Measurements from ENCODE around the gene RELA. TPM values are rescaled to one million over a fixed set of nuclear protein-coding genes. Genes with fewer than 3 reads are reported as not detected.
"Not testable (repeated sequence)": the region's sequence is repeated elsewhere in the genome, so short reads cannot be mapped to it uniquely, and the experiment has no call there.

Gene RELA
- total RNA-seq, 2 experiments from 2014 or later = 69.6 to 71.6 TPM

- Mint-ChIP-seq H3K9me3 (no peaks in the 10 kb centered on the region), H3K4me1 (peaks cover 3% of the 10 kb centered on the region), H3K4me3 (no peak overlapping the region), H3K27ac (no peak overlapping the region), H3K36me3 (no peaks in the 10 kb centered on the region), H3K27me3 (no peaks in the 10 kb centered on the region)
- DNase-seq = no peak
These were observed 29.7 kb upstream of the RELA start for GRCh38 chr11:65692367-65692766.

GRCh38 chr11:65691847-65692246 is 29.1 kb upstream of the RELA start:
- not testable (repeated sequence) for H3K4me1 Mint-ChIP-seq

GRCh38 chr11:65685981-65686380 is 23.3 kb upstream of the RELA start:
- Mint-ChIP-seq H3K4me3 (no peak overlapping the region), H3K27me3 (no peaks in the 10 kb centered on the region), H3K27ac (no peak overlapping the region)

More at GRCh38 chr11:65691847-65692246, 29.1 kb upstream of the RELA start:
- not testable (repeated sequence) for H3K27me3 Mint-ChIP-seq, H3K4me3 Mint-ChIP-seq, H3K9me3 Mint-ChIP-seq, DNase-seq, H3K27ac Mint-ChIP-seq, H3K36me3 Mint-ChIP-seq

GRCh38 chr11:65683480-65683879 is 20.8 kb upstream of the RELA start:
- H3K27me3 Mint-ChIP-seq, H3K4me1 Mint-ChIP-seq, H3K4me3 Mint-ChIP-seq, H3K36me3 Mint-ChIP-seq, H3K9me3 Mint-ChIP-seq, DNase-seq, H3K27ac Mint-ChIP-seq: not testable (repeated sequence)

More at GRCh38 chr11:65685981-65686380, 23.3 kb upstream of the RELA start:
- no peaks in the 10 kb centered on the region for H3K4me1 Mint-ChIP-seq
- H3K9me3 Mint-ChIP-seq = no peaks in the 10 kb centered on the region
- no peaks in the 10 kb centered on the region for H3K36me3 Mint-ChIP-seq
- no peak for DNase-seq

- Mint-ChIP-seq H3K27me3 (no peaks in the 10 kb centered on the region), H3K4me1 (no peaks in the 10 kb centered on the region), H3K9me3 (no peaks in the 10 kb centered on the region), H3K36me3 (no peaks in the 10 kb centered on the region), H3K27ac (no peak overlapping the region), H3K4me3 (no peak overlapping the region)
- no peak for DNase-seq
These were observed 17.6 kb upstream of the RELA start for GRCh38 chr11:65680192-65680743.

DNA sequence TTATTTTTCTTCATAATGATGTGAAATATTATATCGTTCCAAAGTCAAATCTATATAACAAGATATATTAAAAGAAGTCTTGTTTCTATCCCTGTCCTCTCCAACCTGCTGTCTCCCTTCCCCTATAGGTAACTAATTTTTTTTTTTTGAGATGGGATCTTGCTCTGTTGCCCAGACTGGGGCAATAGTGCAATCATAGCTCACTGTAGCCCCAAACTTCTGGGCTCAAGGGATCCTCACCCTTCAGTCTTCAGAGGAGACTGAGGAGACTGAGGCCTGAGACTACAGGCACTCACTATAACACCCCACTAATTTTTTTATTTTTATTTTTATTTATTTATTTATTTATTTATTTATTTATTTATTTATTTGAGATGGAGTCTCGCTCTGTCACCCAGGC is 10.3 kb upstream of the RELA start:
- peaks cover 6% of the 10 kb centered on the region for H3K4me1 Mint-ChIP-seq
- H3K27me3 Mint-ChIP-seq = no peaks in the 10 kb centered on the region
- no peaks in the 10 kb centered on the region for H3K36me3 Mint-ChIP-seq
- no peak for DNase-seq
- no peak overlapping the region for H3K4me3 Mint-ChIP-seq
- H3K9me3 Mint-ChIP-seq = no peaks in the 10 kb centered on the region
- H3K27ac Mint-ChIP-seq = no peak overlapping the region

GRCh38 chr11:65672180-65672860 is 9.6 kb upstream of the RELA start:
- Mint-ChIP-seq H3K36me3 (no peaks in the 10 kb centered on the region), H3K4me1 (peaks cover 6% of the 10 kb centered on the region), H3K27me3 (no peaks in the 10 kb centered on the region), H3K4me3 (no peak overlapping the region), H3K9me3 (no peaks in the 10 kb centered on the region), H3K27ac (no peak overlapping the region)
- DNase-seq = no peak

DNA sequence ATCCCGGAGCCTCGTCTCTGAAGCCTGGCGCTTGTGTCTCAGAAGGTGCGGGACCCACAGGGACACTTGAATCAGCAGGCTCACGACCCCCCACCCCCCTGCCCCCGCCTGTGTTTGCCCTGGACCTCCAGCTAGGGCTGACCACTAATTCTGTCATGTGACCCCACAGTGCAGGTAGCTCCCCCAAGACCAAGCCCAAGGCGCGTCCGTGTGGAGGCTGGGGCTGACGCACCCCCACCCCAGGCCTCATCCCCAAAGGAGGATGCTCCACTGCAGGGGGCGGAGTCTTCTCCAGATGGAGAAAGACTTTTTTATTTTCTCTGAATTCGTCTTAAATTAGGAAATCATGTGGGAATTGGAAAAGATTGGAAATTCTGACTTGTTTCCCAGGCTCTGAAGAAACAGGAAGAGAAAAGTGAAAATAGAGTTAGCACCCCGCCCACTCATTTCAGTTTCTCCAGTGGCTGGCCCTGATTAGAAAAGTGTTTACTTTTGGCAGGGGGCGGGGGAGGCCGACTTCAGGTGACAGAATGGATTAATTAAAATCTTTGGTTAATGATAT is 1.0 kb upstream of the RELA start:
- Mint-ChIP-seq H3K36me3 (peaks cover 19% of the 10 kb centered on the region), H3K27ac (peak overlapping the region; percentile 95), H3K4me1 (peaks cover 27% of the 10 kb centered on the region), H3K27me3 (no peaks in the 10 kb centered on the region), H3K9me3 (no peaks in the 10 kb centered on the region), H3K4me3 (peak overlapping the region; percentile 89)
- peak; percentile 55 for DNase-seq

GRCh38 chr11:65662247-65662798 is 393 bp downstream of the RELA start:
- Mint-ChIP-seq H3K4me1 (peaks cover 30% of the 10 kb centered on the region), H3K27me3 (no peaks in the 10 kb centered on the region), H3K4me3 (peak overlapping the region; percentile 86), H3K9me3 (no peaks in the 10 kb centered on the region), H3K36me3 (peaks cover 25% of the 10 kb centered on the region), H3K27ac (peak overlapping the region; percentile 75)
- DNase-seq = no peak

- H3K4me1 Mint-ChIP-seq = peaks cover 30% of the 10 kb centered on the region
- H3K36me3 Mint-ChIP-seq = peaks cover 27% of the 10 kb centered on the region
- DNase-seq = no peak
- peak overlapping the region; percentile 75 for H3K27ac Mint-ChIP-seq
- H3K9me3 Mint-ChIP-seq = no peaks in the 10 kb centered on the region
- peak overlapping the region; percentile 86 for H3K4me3 Mint-ChIP-seq
- H3K27me3 Mint-ChIP-seq = no peaks in the 10 kb centered on the region
These were observed 993 bp downstream of the RELA start for GRCh38 chr11:65661599-65662246.

GRCh38 chr11:65660908-65661307 is 1.8 kb downstream of the RELA start:
- peak overlapping the region; percentile 51 for H3K27ac Mint-ChIP-seq
- H3K4me1 Mint-ChIP-seq = peaks cover 30% of the 10 kb centered on the region
- H3K4me3 Mint-ChIP-seq = peak overlapping the region; percentile 86

GRCh38 chr11:65660038-65660437 is 2.7 kb downstream of the RELA start:
- H3K4me1 Mint-ChIP-seq = peaks cover 33% of the 10 kb centered on the region
- H3K27ac Mint-ChIP-seq = peak overlapping the region; percentile 66
- H3K36me3 Mint-ChIP-seq = peaks cover 29% of the 10 kb centered on the region
- H3K4me3 Mint-ChIP-seq = peak overlapping the region; percentile 16
- no peaks in the 10 kb centered on the region for H3K9me3 Mint-ChIP-seq
- no peaks in the 10 kb centered on the region for H3K27me3 Mint-ChIP-seq
- DNase-seq = no peak

More at GRCh38 chr11:65660908-65661307, 1.8 kb downstream of the RELA start:
- not testable (repeated sequence) for DNase-seq, H3K9me3 Mint-ChIP-seq, H3K27me3 Mint-ChIP-seq
- peaks cover 27% of the 10 kb centered on the region for H3K36me3 Mint-ChIP-seq

DNA sequence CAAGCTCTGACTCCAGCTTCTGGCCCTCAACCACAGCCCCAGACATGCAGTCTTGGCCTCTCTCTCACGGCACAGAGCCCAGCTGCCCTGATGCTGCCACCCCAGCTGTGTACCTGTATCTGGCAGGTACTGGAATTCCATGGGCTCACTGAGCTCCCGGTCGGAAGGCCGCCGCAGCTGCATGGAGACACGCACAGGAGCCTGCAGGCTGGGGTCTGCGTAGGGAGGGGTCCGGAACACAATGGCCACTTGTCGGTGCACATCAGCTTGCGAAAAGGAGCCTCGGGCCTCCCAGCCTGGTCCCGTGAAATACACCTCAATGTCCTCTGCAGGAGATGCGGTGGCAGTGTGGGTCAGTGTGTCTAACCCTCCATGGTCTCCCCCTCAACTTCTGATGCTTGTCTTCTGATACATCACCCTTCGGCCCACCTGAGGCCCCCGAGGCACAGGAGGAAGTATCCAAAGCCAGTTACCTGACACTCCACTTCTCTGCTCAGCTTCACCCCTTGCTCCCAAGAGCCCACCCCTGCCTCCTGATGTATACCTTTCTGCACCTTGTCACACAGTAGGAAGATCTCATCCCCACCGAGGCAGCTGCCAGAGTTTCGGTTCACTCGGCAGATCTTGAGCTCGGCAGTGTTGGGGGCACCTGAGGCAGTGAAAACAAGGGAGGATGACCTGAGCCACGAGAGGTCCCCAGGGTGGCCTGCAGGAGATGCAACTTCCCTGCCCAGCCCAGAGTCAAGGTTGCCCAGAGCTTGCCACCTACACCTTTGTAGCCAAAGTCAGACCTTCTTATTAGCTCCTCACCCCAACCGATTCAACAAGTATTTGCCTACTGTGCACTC is 4.3 kb downstream of the RELA start:
- Mint-ChIP-seq H3K4me1 (peaks cover 35% of the 10 kb centered on the region), H3K4me3 (peak overlapping the region; percentile 8), H3K36me3 (peaks cover 36% of the 10 kb centered on the region), H3K9me3 (no peaks in the 10 kb centered on the region), H3K27ac (peak overlapping the region; percentile 77), H3K27me3 (no peaks in the 10 kb centered on the region)
- no peak for DNase-seq

GRCh38 chr11:65657426-65657825 is 5.3 kb downstream of the RELA start:
- H3K27me3 Mint-ChIP-seq = no peaks in the 10 kb centered on the region
- no peak for DNase-seq
- H3K4me3 Mint-ChIP-seq = no peak overlapping the region
- H3K27ac Mint-ChIP-seq = peak overlapping the region; percentile 5
- peaks cover 42% of the 10 kb centered on the region for H3K4me1 Mint-ChIP-seq
- no peaks in the 10 kb centered on the region for H3K9me3 Mint-ChIP-seq
- H3K36me3 Mint-ChIP-seq = peaks cover 36% of the 10 kb centered on the region
